ENCODE data around the gene TP63. TPM values are rescaled to one million over a fixed set of nuclear protein-coding genes. Genes with fewer than 3 reads are reported as not detected.
"Not testable (repeated sequence)": the region's sequence is repeated elsewhere in the genome, so short reads cannot be mapped to it uniquely, and the experiment has no call there.

The TP63 gene
- total RNA-seq, 3 donors from 2014 or later (not counting 1 experiment from before 2014, with no cell fraction given): 0.30 TPM; not detected in 2

DNA sequence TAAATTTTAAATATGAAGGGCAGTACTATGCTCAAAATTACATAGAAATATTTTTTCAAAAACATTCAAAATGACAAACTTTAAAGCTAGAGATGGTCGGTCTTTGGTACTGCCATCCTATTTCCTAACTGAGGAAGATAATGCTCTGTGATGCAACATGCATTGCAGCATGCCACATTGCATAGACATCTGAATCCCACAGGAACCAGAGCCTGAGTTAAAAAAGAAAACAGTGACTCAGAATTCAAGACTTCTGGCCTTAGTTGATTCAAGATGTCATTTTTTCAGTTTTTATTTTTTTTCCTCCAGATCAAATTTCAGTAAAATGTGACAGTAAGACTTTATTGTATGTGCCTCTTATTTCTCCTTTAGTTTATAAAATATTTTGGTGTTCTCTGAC, 33.1 kb downstream of the TP63 start:
- WGBS (ENCODE audit: insufficient coverage): 100% methylated on average over 1 of the region's 1 CpG
- Mint-ChIP-seq H3K36me3 (no peaks in the 10 kb centered on the region), H3K4me3 (no peak overlapping the region), H3K27ac (no peak overlapping the region), H3K27me3 (ENCODE audit: low read depth in 2 of 2) (no peaks in the 10 kb centered on the region), H3K4me1 (no peaks in the 10 kb centered on the region), H3K9me3 (peaks cover 2 to 3% of the 10 kb centered on the region in 2 donors)
- DNase-seq: no peak
- Histone ChIP-seq H3K4me1 (ENCODE audit: control insufficient read depth, insufficient read depth, low read length) (no peaks in the 10 kb centered on the region), H3K4me3 (ENCODE audit: low read length) (no peak overlapping the region), H3K9me3 (ENCODE audit: control insufficient read depth, insufficient read depth, low read length) (no peaks in the 10 kb centered on the region), H3K27me3 (ENCODE audit: control insufficient read depth, insufficient read depth, low read length) (no peaks in the 10 kb centered on the region), H3K27ac (ENCODE audit: low read length) (no peak overlapping the region), H3K36me3 (ENCODE audit: control insufficient read depth, insufficient read depth, low read length) (no peaks in the 10 kb centered on the region)
- no peak for ATAC-seq
- no peak for TF ChIP-seq CTCF (IDR thresholded peaks at IDR 0.05)
- intact Hi-C loops (cut with micrococcal nuclease): no loop called here

DNA sequence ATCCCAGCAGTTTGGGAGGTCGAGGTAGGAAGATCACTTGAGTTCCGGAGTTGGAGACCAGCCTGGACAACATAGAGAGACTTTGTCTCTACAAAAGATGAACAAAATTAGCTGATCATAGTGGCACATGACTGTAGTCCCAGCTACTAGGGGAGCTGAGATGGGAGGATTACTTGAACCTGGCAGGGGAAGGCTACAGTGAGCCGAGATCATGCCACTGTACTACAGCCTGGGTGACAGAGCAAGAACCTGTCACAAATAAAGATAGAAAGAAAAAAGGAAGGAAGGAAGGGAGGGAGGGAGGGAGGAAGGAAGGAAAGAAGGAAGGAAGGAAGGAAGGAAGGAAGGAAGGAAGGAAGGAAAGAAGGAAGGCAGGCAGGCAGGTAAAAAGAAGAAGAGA, 41.2 kb downstream of the TP63 start:
- H3K27ac ChIP-seq (ENCODE audit: low read length); H3K4me3 Mint-ChIP-seq; H3K27ac Mint-ChIP-seq; DNase-seq; H3K27me3 ChIP-seq (ENCODE audit: control insufficient read depth, insufficient read depth, low read length); intact Hi-C loops (cut with micrococcal nuclease); H3K4me3 ChIP-seq (ENCODE audit: low read length); H3K9me3 ChIP-seq (ENCODE audit: control insufficient read depth, insufficient read depth, low read length); H3K36me3 ChIP-seq (ENCODE audit: control insufficient read depth, insufficient read depth, low read length); H3K4me1 Mint-ChIP-seq; H3K36me3 Mint-ChIP-seq; H3K4me1 ChIP-seq (ENCODE audit: control insufficient read depth, insufficient read depth, low read length); ATAC-seq; H3K27me3 Mint-ChIP-seq (ENCODE audit: low read depth in 2 of 2): not testable (repeated sequence)
- WGBS (ENCODE audit: insufficient coverage): 89% methylated on average over 3 of the region's 3 CpGs
- peaks cover 9 to 12% of the 10 kb centered on the region in 2 donors for H3K9me3 Mint-ChIP-seq

- Mint-ChIP-seq H3K27ac (no peak overlapping the region), H3K4me3 (no peak overlapping the region), H3K36me3 (no peaks in the 10 kb centered on the region), H3K27me3 (ENCODE audit: low read depth in 2 of 2) (no peaks in the 10 kb centered on the region), H3K9me3 (peaks cover 9 to 14% of the 10 kb centered on the region in 2 donors), H3K4me1 (no peaks in the 10 kb centered on the region)
- no peaks in the 10 kb centered on the region for H3K27me3 ChIP-seq (ENCODE audit: control insufficient read depth, insufficient read depth, low read length)
- H3K4me1 ChIP-seq (ENCODE audit: control insufficient read depth, insufficient read depth, low read length): no peaks in the 10 kb centered on the region
- H3K9me3 ChIP-seq (ENCODE audit: control insufficient read depth, insufficient read depth, low read length): no peaks in the 10 kb centered on the region
- H3K27ac ChIP-seq (ENCODE audit: low read length): no peak overlapping the region
- TF ChIP-seq CTCF (IDR thresholded peaks at IDR 0.05): no peak
- no CpG with 5 or more reads among the region's 2 CpGs for WGBS (ENCODE audit: insufficient coverage)
- no peak for DNase-seq
- H3K4me3 ChIP-seq (ENCODE audit: low read length): no peak overlapping the region
- intact Hi-C loops (cut with micrococcal nuclease): no loop called here
- ATAC-seq: no peak
- H3K36me3 ChIP-seq (ENCODE audit: control insufficient read depth, insufficient read depth, low read length): no peaks in the 10 kb centered on the region
Observed at GRCh38 chr3:189673535-189673934, 42.3 kb downstream of the TP63 start.

- Histone ChIP-seq H3K4me3 (ENCODE audit: low read length) (no peak overlapping the region), H3K36me3 (ENCODE audit: control insufficient read depth, insufficient read depth, low read length) (no peaks in the 10 kb centered on the region), H3K4me1 (ENCODE audit: control insufficient read depth, insufficient read depth, low read length) (no peaks in the 10 kb centered on the region), H3K27me3 (ENCODE audit: control insufficient read depth, insufficient read depth, low read length) (no peaks in the 10 kb centered on the region), H3K27ac (ENCODE audit: low read length) (no peak overlapping the region), H3K9me3 (ENCODE audit: control insufficient read depth, insufficient read depth, low read length) (no peaks in the 10 kb centered on the region)
- Mint-ChIP-seq H3K4me3 (no peak overlapping the region), H3K27me3 (ENCODE audit: low read depth in 2 of 2) (no peaks in the 10 kb centered on the region), H3K9me3 (peaks cover 9 to 14% of the 10 kb centered on the region in 2 donors), H3K4me1 (no peaks in the 10 kb centered on the region), H3K36me3 (no peaks in the 10 kb centered on the region), H3K27ac (no peak overlapping the region)
- TF ChIP-seq CTCF (IDR thresholded peaks at IDR 0.05): no peak
- 91% methylated on average over 6 of the region's 6 CpGs for WGBS (ENCODE audit: insufficient coverage)
- intact Hi-C loops (cut with micrococcal nuclease): no loop called here
- no peak for ATAC-seq
- no peak for DNase-seq
Observed at GRCh38 chr3:189674249-189674913, 43.2 kb downstream of the TP63 start.

Data from natural killer cell (primary cell).